Fibroblast of the aortic adventitia (primary cell): ENCODE measurements around the gene OXSR1. TPM values are rescaled to one million over a fixed set of nuclear protein-coding genes. Genes with fewer than 3 reads are reported as not detected.

Experiments
- DNase-seq: peaks from one replicate; pipeline ENCODE4 v3.0.0-alpha.2; 2010; ENCODE audit warnings: low read depth
- H3K4me3 ChIP-seq: 2 replicates; pipeline ENCODE4 v1.5.1; 2011; ENCODE audit warnings: low read depth, mild to moderate bottlenecking, control low read depth, low read length, moderate library complexity
- CTCF ChIP-seq: IDR thresholded peaks from 2 replicates; pipeline ENCODE4 v1.5.1; 2011; ENCODE audit warnings: mild to moderate bottlenecking, low read length, control low read depth, inconsistent platforms; ENCODE audit not compliant: insufficient read depth
- total RNA-seq: library from RNA; depleted of rRNA; stranded (reverse); fragments of >200 nt; gene quantifications from 2 replicates; pipeline ENCODE4 v1.2.3, GENCODE V29; 2012; ENCODE audit warnings: low replicate concordance

OXSR1 gene
- total RNA-seq, 1 donor = 36.2 TPM

- DNase-seq = no peak
- no peak overlapping the region for H3K4me3 ChIP-seq
- TF ChIP-seq CTCF = no peak
Measured at GRCh38 chr3:38122712-38123290, 42.5 kb upstream of the OXSR1 start.

- H3K4me3 ChIP-seq = no peak overlapping the region
- TF ChIP-seq CTCF = no peak
Measured at GRCh38 chr3:38124324-38125122, 40.8 kb upstream of the OXSR1 start.

GRCh38 chr3:38125305-38126120, 39.8 kb upstream of the OXSR1 start:
- TF ChIP-seq CTCF = no peak
- DNase-seq = no peak

More at GRCh38 chr3:38124324-38125122, 40.8 kb upstream of the OXSR1 start:
- no peak for DNase-seq

GRCh38 chr3:38126121-38126892, 39.0 kb upstream of the OXSR1 start:
- no peak for TF ChIP-seq CTCF
- no peak overlapping the region for H3K4me3 ChIP-seq
- no peak for DNase-seq

More at GRCh38 chr3:38125305-38126120, 39.8 kb upstream of the OXSR1 start:
- no peak overlapping the region for H3K4me3 ChIP-seq

- TF ChIP-seq CTCF = no peak
- DNase-seq = no peak
- no peak overlapping the region for H3K4me3 ChIP-seq
Measured at GRCh38 chr3:38127611-38128302, 37.6 kb upstream of the OXSR1 start.

GRCh38 chr3:38128303-38128655, 37.1 kb upstream of the OXSR1 start:
- no peak for TF ChIP-seq CTCF
- no peak overlapping the region for H3K4me3 ChIP-seq
- DNase-seq = no peak
